Measurements from ENCODE around the gene ATG9A.

The ATG9A gene

DNA sequence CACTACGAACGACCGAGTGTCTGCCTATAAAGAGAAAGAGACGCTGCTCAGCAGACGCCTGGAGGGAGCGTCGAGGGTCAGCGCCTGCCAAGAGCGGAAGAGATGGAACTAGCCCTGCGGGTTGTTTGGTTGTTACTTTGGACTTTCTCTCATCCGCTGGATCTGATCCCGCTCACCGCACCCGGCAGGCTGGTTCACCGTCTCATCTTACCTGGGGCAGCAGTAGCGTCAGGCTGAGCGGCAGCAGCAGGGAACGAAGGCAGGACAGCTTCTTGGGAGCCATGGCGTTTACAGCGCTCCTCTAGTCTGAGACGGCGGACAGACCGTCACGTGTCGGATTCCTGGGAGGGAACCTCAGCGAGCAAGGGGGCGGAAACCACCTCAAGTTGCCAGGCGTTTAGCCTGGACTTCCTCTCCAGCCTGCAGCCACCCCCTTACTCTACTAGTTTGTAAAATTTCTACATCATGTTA lies 13.9 kb upstream of the ATG9A start:
- ChIA-PET POLR2A (interaction anchor here (0.6 kb wide), 1 partner anchor 242 kb away, joined by 3 read pairs; no protein-coding TSS in a partner anchor), CTCF (interaction anchor here (2.0 kb wide), 1 partner anchor 52 kb away, joined by 8 read pairs; no protein-coding TSS in a partner anchor)

DNA sequence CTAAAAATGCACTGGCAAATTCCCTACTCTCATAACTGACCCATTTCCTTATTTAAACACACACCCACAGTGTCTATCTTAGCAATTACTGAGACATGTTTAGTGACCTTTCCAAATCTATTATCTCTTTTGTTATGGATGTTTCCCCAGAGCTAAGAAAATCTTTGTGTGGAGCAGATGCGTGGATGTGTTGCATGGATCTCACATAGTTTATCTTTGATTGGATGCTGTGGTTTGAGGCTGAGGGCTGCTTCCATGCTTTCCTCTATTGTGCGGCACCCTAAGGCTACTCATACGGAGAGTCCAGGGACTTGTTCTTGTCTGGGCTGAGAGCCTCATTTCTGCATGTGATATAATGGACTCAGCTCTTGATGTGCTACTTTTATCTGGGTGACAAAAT lies 4.9 kb upstream of the ATG9A start:
- Histone ChIP-seq H3K9me3 (ENCODE audit: control insufficient read depth, insufficient read depth, low read depth, low read length) (no peaks in the 10 kb centered on the region), H3K4me1 (ENCODE audit: control insufficient read depth, insufficient read depth, low read length) (no peaks in the 10 kb centered on the region; the same call in 1 of the 2 replicates), H3K4me3 (ENCODE audit: low read depth, low read length) (no peak overlapping the region), H3K36me3 (ENCODE audit: control insufficient read depth in 2 of 2, insufficient read depth in 1 of 2, low read length in 2 of 2) (peaks cover 17 to 79% of the 10 kb centered on the region in 2 experiments), H3K27ac (ENCODE audit: extremely low read depth, low read depth, low read length) (no peak overlapping the region)
- POLR2A ChIA-PET = no interaction called here
- TF ChIP-seq ZNF596 (tag by site-specific recombination; IDR thresholded peaks at IDR 0.05) = no peak
- no peak for TF ChIP-seq ZNF221 (tag by site-specific recombination; IDR thresholded peaks at IDR 0.05; ENCODE audit: borderline replicate concordance)
- TF ChIP-seq ZNF169 (tag by site-specific recombination; IDR thresholded peaks at IDR 0.05) = no peak
- no peak for TF ChIP-seq ZBTB49 (tag by site-specific recombination; IDR thresholded peaks at IDR 0.05; ENCODE audit: low read depth)
- CTCF ChIA-PET = interaction anchor here (0.6 to 1.0 kb wide), 2 partner anchors 61 to 251 kb away, joined by 3 read pairs; no protein-coding TSS in a partner anchor

More for the DNA sequence above, 13.9 kb upstream of the ATG9A start:
- peaks cover 0 to 38% of the 10 kb centered on the region in 2 experiments; a peak in 1 of 3 replicates for H3K36me3 ChIP-seq (ENCODE audit: control insufficient read depth in 2 of 2, insufficient read depth in 1 of 2, low read length in 2 of 2)
- no peak overlapping the region for H3K27ac ChIP-seq (ENCODE audit: extremely low read depth, low read depth, low read length)
- TF ChIP-seq ZNF530 (tag by site-specific recombination; IDR thresholded peaks at IDR 0.05; ENCODE audit: low read depth) (no peak), ZNF211 (tag by site-specific recombination; IDR thresholded peaks at IDR 0.05; ENCODE audit: low read depth) (no peak)
- TF ChIP-seq, protein P1, sequence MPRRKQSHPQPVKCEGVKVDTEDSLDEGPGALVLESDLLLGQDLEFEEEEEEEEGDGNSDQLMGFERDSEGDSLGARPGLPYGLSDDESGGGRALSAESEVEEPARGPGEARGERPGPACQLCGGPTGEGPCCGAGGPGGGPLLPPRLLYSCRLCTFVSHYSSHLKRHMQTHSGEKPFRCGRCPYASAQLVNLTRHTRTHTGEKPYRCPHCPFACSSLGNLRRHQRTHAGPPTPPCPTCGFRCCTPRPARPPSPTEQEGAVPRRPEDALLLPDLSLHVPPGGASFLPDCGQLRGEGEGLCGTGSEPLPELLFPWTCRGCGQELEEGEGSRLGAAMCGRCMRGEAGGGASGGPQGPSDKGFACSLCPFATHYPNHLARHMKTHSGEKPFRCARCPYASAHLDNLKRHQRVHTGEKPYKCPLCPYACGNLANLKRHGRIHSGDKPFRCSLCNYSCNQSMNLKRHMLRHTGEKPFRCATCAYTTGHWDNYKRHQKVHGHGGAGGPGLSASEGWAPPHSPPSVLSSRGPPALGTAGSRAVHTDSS (tag by site-specific recombination; IDR thresholded peaks at IDR 0.05) = no peak
- peaks cover 5% of the 10 kb centered on the region; the same call in 1 of the 2 replicates for H3K4me1 ChIP-seq (ENCODE audit: control insufficient read depth, insufficient read depth, low read length)
- no peak overlapping the region for H3K4me3 ChIP-seq (ENCODE audit: low read depth, low read length)
- H3K9me3 ChIP-seq (ENCODE audit: control insufficient read depth, insufficient read depth, low read depth, low read length) = no peaks in the 10 kb centered on the region

DNA sequence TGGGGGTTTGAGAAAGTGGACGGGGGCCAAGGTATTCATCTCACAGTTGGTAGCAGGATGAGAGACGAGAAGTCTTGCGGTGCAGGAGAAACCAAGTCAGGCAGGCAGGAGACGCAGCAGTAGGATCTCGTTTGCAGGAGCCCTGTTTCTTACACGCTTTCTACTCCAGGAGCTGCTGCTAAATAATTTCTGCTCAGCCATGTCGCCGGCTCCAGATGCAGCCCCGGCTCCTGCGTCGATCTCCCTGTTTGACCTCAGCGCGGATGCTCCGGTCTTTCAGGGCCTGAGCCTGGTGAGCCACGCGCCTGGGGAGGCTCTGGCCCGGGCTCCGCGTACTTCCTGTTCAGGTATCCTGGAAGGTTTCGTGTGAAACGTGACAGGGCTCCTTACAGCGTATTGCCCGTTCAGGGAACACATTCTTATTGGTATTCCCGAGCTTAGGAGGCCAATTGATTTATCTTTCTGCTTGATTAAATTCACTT lies 664 bp upstream of the ATG9A start:
- ChIA-PET CTCF (interaction anchor here (0.7 to 9.1 kb wide), 9 partner anchors 10 to 67 kb away, joined by 3 to 65 read pairs (median 4); partner anchors contain the start of genes DNAJB2 and GLB1L), POLR2A (interaction anchor here (0.6 to 2.8 kb wide), 16 partner anchors 8 to 65 kb away, joined by 3 to 16 read pairs (median 5); partner anchors contain the start of genes ABCB6, CNPPD1, DNAJB2 and GLB1L)
- H3K4me3 ChIP-seq (ENCODE audit: low read depth, low read length) = peak overlapping the region; percentile 69
- peaks cover 17 to 65% of the 10 kb centered on the region in 2 experiments for H3K36me3 ChIP-seq (ENCODE audit: control insufficient read depth in 2 of 2, insufficient read depth in 1 of 2, low read length in 2 of 2)
- H3K9me3 ChIP-seq (ENCODE audit: control insufficient read depth, insufficient read depth, low read depth, low read length) = no peaks in the 10 kb centered on the region
- H3K4me1 ChIP-seq (ENCODE audit: control insufficient read depth, insufficient read depth, low read length) = peaks cover 4% of the 10 kb centered on the region; the same call in 1 of the 2 replicates
- H3K27ac ChIP-seq (ENCODE audit: extremely low read depth, low read depth, low read length) = peak overlapping the region; percentile 81
- no peak for TF ChIP-seq ZNF433 (tag by site-specific recombination; IDR thresholded peaks at IDR 0.05; ENCODE audit: low read depth)
- TF ChIP-seq ZNF148 (tag by site-specific recombination; IDR thresholded peaks at IDR 0.05; ENCODE audit: borderline replicate concordance) = no peak
- no peak for TF ChIP-seq ZNF169 (tag by site-specific recombination; IDR thresholded peaks at IDR 0.05)
- no peak for TF ChIP-seq ZNF548 (tag by site-specific recombination; IDR thresholded peaks at IDR 0.05)
- TF ChIP-seq ZFP3 (tag by site-specific recombination; IDR thresholded peaks at IDR 0.05; ENCODE audit: low read depth) = no peak
- TF ChIP-seq, protein P2, sequence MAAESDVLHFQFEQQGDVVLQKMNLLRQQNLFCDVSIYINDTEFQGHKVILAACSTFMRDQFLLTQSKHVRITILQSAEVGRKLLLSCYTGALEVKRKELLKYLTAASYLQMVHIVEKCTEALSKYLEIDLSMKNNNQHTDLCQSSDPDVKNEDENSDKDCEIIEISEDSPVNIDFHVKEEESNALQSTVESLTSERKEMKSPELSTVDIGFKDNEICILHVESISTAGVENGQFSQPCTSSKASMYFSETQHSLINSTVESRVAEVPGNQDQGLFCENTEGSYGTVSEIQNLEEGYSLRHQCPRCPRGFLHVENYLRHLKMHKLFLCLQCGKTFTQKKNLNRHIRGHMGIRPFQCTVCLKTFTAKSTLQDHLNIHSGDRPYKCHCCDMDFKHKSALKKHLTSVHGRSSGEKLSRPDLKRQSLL (tag by site-specific recombination; IDR thresholded peaks at IDR 0.05) = 0 out of 2 replicates have a peak, but pooled peaks have one; percentile 35
- TF ChIP-seq ZNF302 (tag by site-specific recombination; IDR thresholded peaks at IDR 0.05; ENCODE audit: low read depth) = no peak
- TF ChIP-seq ZNF658 (tag by site-specific recombination; IDR thresholded peaks at IDR 0.05) = no peak
- TF ChIP-seq GLI2 (tag by site-specific recombination; IDR thresholded peaks at IDR 0.05; ENCODE audit: borderline replicate concordance, low read depth) = no peak
- no peak for TF ChIP-seq ZNF561 (tag by site-specific recombination; IDR thresholded peaks at IDR 0.05; ENCODE audit: borderline replicate concordance)
- no peak for TF ChIP-seq ZNF664 (tag by site-specific recombination; IDR thresholded peaks at IDR 0.05)
- TF ChIP-seq ZNF792 (tag by site-specific recombination; IDR thresholded peaks at IDR 0.05) = no peak
- 0 out of 2 replicates have a peak, but pooled peaks have one; percentile 5 for TF ChIP-seq GLIS1 (tag by site-specific recombination; IDR thresholded peaks at IDR 0.05)
- no peak for TF ChIP-seq ZNF514 (tag by site-specific recombination; IDR thresholded peaks at IDR 0.05)
- no peak for TF ChIP-seq BCL6B (tag by site-specific recombination; IDR thresholded peaks at IDR 0.05)

Measured in HEK293 (cell line).